GM12872 (cell line): ENCODE measurements around the gene JMY.

Experiments used
- TF ChIP-seq, protein P1 (sequence below): IDR thresholded peaks from 3 replicates; pipeline ENCODE4 v1.5.1; 2011; ENCODE audit warnings: low read depth, mild to moderate bottlenecking, low read length, moderate library complexity; ENCODE audit not compliant: insufficient read depth

Gene JMY

DNA sequence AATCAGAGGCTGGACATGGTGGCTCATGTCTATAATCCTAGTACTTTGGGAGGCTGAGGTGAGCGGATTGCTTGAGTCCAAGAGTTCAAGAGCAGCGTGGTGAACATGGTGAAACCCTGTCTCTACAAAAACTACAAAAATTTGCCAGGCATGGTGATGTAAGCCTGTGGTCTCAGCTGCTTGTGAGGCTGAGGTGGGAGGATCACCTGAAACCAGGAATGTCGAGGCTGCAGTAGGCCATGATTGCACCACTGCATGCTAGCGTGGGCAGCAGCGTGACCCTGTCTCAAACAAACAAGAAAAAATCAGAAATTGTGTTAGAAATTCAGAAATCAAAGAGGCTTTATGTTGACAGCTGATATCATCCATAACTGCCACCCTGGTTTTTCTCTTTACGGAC lies 21.4 kb downstream of the JMY start:
- TF ChIP-seq, protein P1, sequence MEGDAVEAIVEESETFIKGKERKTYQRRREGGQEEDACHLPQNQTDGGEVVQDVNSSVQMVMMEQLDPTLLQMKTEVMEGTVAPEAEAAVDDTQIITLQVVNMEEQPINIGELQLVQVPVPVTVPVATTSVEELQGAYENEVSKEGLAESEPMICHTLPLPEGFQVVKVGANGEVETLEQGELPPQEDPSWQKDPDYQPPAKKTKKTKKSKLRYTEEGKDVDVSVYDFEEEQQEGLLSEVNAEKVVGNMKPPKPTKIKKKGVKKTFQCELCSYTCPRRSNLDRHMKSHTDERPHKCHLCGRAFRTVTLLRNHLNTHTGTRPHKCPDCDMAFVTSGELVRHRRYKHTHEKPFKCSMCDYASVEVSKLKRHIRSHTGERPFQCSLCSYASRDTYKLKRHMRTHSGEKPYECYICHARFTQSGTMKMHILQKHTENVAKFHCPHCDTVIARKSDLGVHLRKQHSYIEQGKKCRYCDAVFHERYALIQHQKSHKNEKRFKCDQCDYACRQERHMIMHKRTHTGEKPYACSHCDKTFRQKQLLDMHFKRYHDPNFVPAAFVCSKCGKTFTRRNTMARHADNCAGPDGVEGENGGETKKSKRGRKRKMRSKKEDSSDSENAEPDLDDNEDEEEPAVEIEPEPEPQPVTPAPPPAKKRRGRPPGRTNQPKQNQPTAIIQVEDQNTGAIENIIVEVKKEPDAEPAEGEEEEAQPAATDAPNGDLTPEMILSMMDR: no peak

DNA sequence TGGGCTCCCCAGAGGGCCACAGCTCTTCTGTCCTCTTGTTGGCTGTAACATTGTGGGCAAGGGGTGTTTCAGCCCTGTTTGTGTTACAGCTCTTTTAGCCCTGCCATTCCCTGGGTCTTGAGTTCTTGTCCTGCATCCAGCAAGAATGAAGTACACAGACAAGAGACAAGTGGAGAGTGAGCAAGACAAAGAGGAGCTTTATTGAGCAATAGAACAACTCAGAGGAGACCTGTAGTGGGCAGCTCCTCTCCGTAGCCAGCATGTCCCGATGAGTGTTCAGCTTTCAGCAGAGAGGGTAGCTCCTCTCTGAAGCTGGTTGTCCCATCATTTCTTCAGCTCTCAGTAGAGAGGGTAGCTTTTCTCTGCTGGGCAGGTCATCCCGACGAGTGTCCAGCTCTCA lies 22.9 kb downstream of the JMY start:
- TF ChIP-seq, protein P1: no peak

DNA sequence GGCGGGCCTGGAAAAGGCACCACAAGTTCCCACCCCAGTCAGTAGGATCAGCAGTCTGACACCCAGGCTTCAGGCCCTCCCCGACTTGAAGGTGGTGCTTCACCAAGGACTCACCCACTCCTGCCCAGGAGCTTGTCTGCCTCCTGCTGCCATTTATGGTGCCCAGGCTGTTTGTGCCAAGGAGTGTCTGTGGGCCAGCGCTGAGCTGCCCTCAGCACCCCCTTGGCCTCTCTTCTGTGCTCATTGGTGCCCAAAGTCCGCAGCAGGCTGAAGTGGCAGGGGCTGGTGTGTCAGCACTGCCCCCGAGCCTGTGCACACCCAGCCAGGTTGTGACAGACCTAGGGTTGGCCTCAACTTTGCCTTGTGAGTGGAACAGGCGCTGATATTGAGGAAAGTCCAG lies 23.5 kb downstream of the JMY start:
- TF ChIP-seq, protein P1: no peak

- TF ChIP-seq, protein P1: no peak
These were observed 23.9 kb downstream of the JMY start for GRCh38 chr5:79259810-79260209.

- TF ChIP-seq, protein P1: no peak
These were observed 26.0 kb downstream of the JMY start for GRCh38 chr5:79261897-79262296.

GRCh38 chr5:79263290-79263689 lies 27.4 kb downstream of the JMY start:
- TF ChIP-seq, protein P1: no peak

GRCh38 chr5:79267180-79267579 lies 31.2 kb downstream of the JMY start:
- TF ChIP-seq, protein P1: no peak

- TF ChIP-seq, protein P1: no peak
These were observed 33.8 kb downstream of the JMY start for GRCh38 chr5:79269733-79270166.
